ENCODE data around the gene EFL1. TPM values are rescaled to one million over a fixed set of nuclear protein-coding genes. Genes with fewer than 3 reads are reported as not detected.

EFL1 gene
- total and polyA plus RNA-seq, 2 of the 4 experiments (the other 2 are of a cell fraction), result 10.1 to 24.6 TPM

DNA sequence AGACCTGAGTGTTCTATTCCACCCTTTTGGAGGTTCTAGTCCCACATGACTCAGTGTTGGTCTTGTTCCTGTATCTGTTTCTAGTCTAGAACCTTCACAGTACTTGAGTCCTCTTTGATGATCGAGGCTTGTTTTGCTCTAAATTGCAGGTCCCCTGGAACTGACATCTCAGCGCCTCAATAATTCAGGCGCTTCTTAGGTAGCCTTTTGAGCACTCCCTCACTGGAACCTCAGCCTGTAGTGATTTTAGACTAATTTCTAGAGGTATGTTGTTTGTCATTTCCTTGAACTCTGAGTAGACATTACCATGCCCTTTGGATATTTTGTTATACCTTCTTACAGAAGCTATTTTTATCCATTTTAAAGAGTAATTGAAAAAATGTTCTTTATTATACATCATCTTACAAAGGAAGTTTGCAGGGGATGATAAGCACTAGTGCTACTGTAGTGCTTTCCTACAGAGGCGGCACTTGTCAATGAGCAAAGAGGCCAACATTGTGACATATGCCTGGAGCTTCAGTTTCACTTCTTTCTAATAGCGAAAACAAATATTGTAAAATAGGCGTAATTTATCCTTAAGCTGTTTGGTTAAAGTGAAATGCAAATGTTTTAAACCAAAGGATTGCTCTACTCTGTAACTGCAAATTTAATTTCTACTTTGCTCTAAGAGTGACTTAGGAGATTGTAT, 75.7 kb downstream of the EFL1 start:
- TF ChIP-seq, protein P1, sequence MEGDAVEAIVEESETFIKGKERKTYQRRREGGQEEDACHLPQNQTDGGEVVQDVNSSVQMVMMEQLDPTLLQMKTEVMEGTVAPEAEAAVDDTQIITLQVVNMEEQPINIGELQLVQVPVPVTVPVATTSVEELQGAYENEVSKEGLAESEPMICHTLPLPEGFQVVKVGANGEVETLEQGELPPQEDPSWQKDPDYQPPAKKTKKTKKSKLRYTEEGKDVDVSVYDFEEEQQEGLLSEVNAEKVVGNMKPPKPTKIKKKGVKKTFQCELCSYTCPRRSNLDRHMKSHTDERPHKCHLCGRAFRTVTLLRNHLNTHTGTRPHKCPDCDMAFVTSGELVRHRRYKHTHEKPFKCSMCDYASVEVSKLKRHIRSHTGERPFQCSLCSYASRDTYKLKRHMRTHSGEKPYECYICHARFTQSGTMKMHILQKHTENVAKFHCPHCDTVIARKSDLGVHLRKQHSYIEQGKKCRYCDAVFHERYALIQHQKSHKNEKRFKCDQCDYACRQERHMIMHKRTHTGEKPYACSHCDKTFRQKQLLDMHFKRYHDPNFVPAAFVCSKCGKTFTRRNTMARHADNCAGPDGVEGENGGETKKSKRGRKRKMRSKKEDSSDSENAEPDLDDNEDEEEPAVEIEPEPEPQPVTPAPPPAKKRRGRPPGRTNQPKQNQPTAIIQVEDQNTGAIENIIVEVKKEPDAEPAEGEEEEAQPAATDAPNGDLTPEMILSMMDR (conservative IDR thresholded peaks at IDR 0.05; ENCODE audit: low read depth, low read length), result no peak
- TF ChIP-seq CEBPB (IDR thresholded peaks at IDR 0.05; ENCODE audit: low read depth, low read length) (no peak), POLR2A (IDR thresholded peaks at IDR 0.05; ENCODE audit: low read depth, low read length) (no peak), NFE2L2 (IDR thresholded peaks at IDR 0.05; ENCODE audit: low read depth, low read length) (no peak), MXI1 (IDR thresholded peaks at IDR 0.05; ENCODE audit: borderline replicate concordance, low read depth, low read length) (no peak), CHD1 (IDR thresholded peaks at IDR 0.05; ENCODE audit: low read depth, low read length) (no peak), RAD21 (IDR thresholded peaks at IDR 0.05; ENCODE audit: low read length) (no peak), RCOR1 (IDR thresholded peaks at IDR 0.05; ENCODE audit: insufficient replicate concordance, low read length) (no peak), FOS (IDR thresholded peaks at IDR 0.05; ENCODE audit: low read depth, low read length) (no peak), RFX5 (IDR thresholded peaks at IDR 0.05; ENCODE audit: low read depth, low read length) (no peak)
- TF ChIP-seq, protein P2, sequence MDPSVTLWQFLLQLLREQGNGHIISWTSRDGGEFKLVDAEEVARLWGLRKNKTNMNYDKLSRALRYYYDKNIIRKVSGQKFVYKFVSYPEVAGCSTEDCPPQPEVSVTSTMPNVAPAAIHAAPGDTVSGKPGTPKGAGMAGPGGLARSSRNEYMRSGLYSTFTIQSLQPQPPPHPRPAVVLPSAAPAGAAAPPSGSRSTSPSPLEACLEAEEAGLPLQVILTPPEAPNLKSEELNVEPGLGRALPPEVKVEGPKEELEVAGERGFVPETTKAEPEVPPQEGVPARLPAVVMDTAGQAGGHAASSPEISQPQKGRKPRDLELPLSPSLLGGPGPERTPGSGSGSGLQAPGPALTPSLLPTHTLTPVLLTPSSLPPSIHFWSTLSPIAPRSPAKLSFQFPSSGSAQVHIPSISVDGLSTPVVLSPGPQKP (IDR thresholded peaks at IDR 0.05; ENCODE audit: borderline replicate concordance, low read depth, low read length), result no peak
- H3K4me2 ChIP-seq (ENCODE audit: low read depth, low read length), result no peak overlapping the region
- H3K56ac ChIP-seq (ENCODE audit: extremely low read depth, insufficient read depth, low read length), result no peak overlapping the region
- peaks cover 7% of the 10 kb centered on the region for H3K9me1 ChIP-seq (ENCODE audit: insufficient read depth, low read length)
- in situ Hi-C loops (cut with MboI; ENCODE audit: low sequenced_read_pairs) (no loop called here), dilution Hi-C loops (cut with HindIII; ENCODE audit: low sequenced_read_pairs, unreplicated experiment) (no loop called here), intact Hi-C loops (cut with micrococcal nuclease) (no loop called here)
- no peak overlapping the region for H2BK20ac ChIP-seq (ENCODE audit: low read depth, low read length)
- peaks cover 4% of the 10 kb centered on the region for H3K4me1 ChIP-seq (ENCODE audit: control insufficient read depth, insufficient read depth, low read length)
- no peak overlapping the region for H3K4me3 ChIP-seq (ENCODE audit: insufficient read depth, low read depth, low read length)
- ChIA-PET POLR2A (ENCODE audit: unreplicated experiment) (no interaction called here), CTCF (no interaction called here)
- H3K9me3 ChIP-seq (ENCODE audit: control insufficient read depth, insufficient read depth, low read length), result no peaks in the 10 kb centered on the region
- no peak overlapping the region for H2AFZ ChIP-seq (replicated peaks; ENCODE audit: low read length, poor library complexity)
- H2BK120ac ChIP-seq (ENCODE audit: low read depth, low read length), result no peak overlapping the region
- no peaks in the 10 kb centered on the region for H3K36me3 ChIP-seq (ENCODE audit: control insufficient read depth, insufficient read depth, low read length)
- H3K18ac ChIP-seq (ENCODE audit: low read depth, low read length), result no peak overlapping the region
- no peak overlapping the region for H3K23ac ChIP-seq (ENCODE audit: low read depth, low read length)
- H3K79me1 ChIP-seq (ENCODE audit: low read depth in 1 of 2, low read length in 2 of 2), result peaks cover 0 to 9% of the 10 kb centered on the region in 2 experiments; a peak in 3 of 4 replicates
- no peak overlapping the region for H2BK5ac ChIP-seq (ENCODE audit: low read depth, low read length, poor library complexity, severe bottlenecking)
- no peak overlapping the region for H2AK9ac ChIP-seq (replicated peaks; ENCODE audit: low read depth, low read length, poor library complexity)
- no peak overlapping the region for H3K27ac ChIP-seq (ENCODE audit: insufficient read depth, low read length)
- no peak overlapping the region for H2BK15ac ChIP-seq (ENCODE audit: low read depth, low read length)
- BruUV-seq (replicated peaks), result no TSS peak
- H3K4ac ChIP-seq (ENCODE audit: low read depth, low read length), result no peak overlapping the region
- H4K5ac ChIP-seq (ENCODE audit: low read depth, low read length), result no peak overlapping the region
- DNase-seq, result no peak
- no peak for ATAC-seq (ENCODE audit: low read depth)
- no peak overlapping the region for H3K14ac ChIP-seq (replicated peaks; ENCODE audit: low read depth, low read length)
- no peak overlapping the region for H4K8ac ChIP-seq (ENCODE audit: low read depth in 2 of 2, low read length in 2 of 2)
- 94% methylated on average over 2 of the region's 6 CpGs; no CpG with 5 or more reads in 1 of the 2 experiments for WGBS, 2 experiments (ENCODE audit: extremely low coverage in 2 of 2, insufficient read length in 1 of 2)
- no peak overlapping the region for H3K9ac ChIP-seq (ENCODE audit: low read depth, low read length)
- no peaks in the 10 kb centered on the region for H4K20me1 ChIP-seq (ENCODE audit: insufficient read depth, low read length)
- no peak overlapping the region for H4K91ac ChIP-seq (ENCODE audit: insufficient read depth, low read depth, low read length)
- H2AK5ac ChIP-seq (ENCODE audit: low read depth, low read length), result no peak overlapping the region
- no peaks in the 10 kb centered on the region for H3K27me3 ChIP-seq (ENCODE audit: control insufficient read depth, insufficient read depth, low read length)
